ENCODE measurements around the gene CCDC182.

The CCDC182 gene

DNA sequence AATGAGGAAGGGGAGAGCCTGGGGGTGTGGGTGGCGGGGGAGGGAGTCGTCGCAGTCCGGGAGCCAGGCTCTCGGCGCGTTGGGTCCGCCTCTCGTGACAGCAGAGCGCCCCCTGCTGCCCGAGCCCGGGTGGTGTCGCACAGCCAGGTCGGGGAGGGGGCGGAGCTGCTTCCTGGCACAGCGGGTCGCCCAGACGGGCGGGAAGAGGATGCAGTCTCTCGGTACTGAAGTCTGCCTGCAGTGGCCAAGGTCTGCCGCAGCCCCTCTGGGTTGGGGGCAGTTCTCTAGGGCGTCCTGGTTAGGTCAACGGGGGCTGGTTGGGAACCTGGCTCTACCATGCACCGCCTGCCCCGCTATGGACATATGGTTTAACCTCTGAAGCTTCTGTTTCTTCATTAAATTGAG lies 38.2 kb upstream of the CCDC182 start:
- no peak for TF ChIP-seq FOXM1 (IDR thresholded peaks at IDR 0.05; ENCODE audit: borderline replicate concordance, low read depth)
- TF ChIP-seq, protein P1, sequence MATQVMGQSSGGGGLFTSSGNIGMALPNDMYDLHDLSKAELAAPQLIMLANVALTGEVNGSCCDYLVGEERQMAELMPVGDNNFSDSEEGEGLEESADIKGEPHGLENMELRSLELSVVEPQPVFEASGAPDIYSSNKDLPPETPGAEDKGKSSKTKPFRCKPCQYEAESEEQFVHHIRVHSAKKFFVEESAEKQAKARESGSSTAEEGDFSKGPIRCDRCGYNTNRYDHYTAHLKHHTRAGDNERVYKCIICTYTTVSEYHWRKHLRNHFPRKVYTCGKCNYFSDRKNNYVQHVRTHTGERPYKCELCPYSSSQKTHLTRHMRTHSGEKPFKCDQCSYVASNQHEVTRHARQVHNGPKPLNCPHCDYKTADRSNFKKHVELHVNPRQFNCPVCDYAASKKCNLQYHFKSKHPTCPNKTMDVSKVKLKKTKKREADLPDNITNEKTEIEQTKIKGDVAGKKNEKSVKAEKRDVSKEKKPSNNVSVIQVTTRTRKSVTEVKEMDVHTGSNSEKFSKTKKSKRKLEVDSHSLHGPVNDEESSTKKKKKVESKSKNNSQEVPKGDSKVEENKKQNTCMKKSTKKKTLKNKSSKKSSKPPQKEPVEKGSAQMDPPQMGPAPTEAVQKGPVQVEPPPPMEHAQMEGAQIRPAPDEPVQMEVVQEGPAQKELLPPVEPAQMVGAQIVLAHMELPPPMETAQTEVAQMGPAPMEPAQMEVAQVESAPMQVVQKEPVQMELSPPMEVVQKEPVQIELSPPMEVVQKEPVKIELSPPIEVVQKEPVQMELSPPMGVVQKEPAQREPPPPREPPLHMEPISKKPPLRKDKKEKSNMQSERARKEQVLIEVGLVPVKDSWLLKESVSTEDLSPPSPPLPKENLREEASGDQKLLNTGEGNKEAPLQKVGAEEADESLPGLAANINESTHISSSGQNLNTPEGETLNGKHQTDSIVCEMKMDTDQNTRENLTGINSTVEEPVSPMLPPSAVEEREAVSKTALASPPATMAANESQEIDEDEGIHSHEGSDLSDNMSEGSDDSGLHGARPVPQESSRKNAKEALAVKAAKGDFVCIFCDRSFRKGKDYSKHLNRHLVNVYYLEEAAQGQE (IDR thresholded peaks at IDR 0.05; ENCODE audit: low read depth), result no peak
- TF ChIP-seq, protein P2, sequence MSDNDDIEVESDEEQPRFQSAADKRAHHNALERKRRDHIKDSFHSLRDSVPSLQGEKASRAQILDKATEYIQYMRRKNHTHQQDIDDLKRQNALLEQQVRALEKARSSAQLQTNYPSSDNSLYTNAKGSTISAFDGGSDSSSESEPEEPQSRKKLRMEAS (IDR thresholded peaks at IDR 0.05), result peak; percentile 28; the same call in 1 of the 2 replicates
- TF ChIP-seq RAD21 (IDR thresholded peaks at IDR 0.05; ENCODE audit: low read depth), result peak; percentile 75

DNA sequence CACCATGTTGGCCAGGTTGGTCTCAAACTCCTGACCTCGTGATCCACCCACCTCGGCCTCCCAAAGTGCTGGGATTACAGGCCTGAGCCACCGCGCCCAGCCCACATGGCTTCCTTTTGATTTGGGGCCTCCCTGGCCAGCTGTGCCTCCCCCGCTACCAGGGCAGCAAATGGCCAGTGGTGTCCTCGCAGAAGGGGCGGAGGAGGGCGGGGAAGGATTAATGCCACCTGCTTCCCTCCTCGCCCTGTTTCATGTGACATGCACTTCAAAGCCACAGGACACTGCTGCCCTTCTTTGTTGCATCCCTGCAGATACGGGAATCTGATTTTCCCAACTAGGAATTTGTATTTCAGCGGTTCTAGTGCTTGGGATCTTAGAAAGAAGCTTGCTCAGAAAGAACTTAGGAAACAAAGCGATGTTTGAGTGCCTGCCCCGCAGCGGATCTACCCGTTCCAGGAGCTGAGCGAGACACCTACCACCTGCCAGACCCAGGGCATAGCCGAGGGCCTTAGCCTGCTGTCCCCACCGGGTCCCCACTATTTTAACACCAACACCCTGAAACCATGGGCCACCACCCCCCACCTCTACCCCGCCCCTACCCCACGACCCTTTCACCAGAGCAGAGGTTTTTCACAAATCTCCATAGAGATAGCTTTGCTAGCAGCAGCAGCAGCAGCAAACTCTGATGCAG lies 37.7 kb upstream of the CCDC182 start:
- TF ChIP-seq TAF1 (IDR thresholded peaks at IDR 0.05; ENCODE audit: low read depth), result no peak
- TF ChIP-seq, protein P2 (IDR thresholded peaks at IDR 0.05), result 0 out of 2 replicates have a peak, but pooled peaks have one; percentile 19

DNA sequence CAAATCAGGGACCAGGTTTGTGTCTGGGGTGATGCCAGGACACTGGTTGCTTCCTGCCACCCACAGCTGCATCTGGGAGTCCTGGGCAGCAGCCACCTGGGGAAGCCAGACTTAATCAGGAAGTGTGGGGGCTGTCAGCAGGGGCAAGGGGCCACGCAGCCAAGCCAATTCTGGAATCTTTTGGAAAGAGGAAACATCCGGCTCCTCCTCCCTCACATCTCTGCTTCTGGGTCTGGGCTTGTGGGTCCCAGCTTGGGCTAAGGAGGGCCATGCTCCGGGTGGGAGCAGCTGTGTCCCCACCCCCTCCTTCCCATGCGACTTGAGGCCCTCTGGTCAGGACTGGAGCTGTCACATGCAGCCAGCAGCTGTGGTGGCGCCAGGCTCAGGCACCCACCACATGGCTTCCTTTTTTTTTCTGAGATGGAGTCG lies 37.0 kb upstream of the CCDC182 start:
- TF ChIP-seq, protein P3, sequence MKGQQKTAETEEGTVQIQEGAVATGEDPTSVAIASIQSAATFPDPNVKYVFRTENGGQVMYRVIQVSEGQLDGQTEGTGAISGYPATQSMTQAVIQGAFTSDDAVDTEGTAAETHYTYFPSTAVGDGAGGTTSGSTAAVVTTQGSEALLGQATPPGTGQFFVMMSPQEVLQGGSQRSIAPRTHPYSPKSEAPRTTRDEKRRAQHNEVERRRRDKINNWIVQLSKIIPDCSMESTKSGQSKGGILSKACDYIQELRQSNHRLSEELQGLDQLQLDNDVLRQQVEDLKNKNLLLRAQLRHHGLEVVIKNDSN (IDR thresholded peaks at IDR 0.05), result no peak
- TF ChIP-seq NFIC (IDR thresholded peaks at IDR 0.05) (no peak), RAD21 (IDR thresholded peaks at IDR 0.05; ENCODE audit: low read depth) (no peak), CREB1 (IDR thresholded peaks at IDR 0.05; ENCODE audit: low read depth) (no peak), EGR1 (IDR thresholded peaks at IDR 0.05) (no peak)
- TF ChIP-seq, protein P1 (IDR thresholded peaks at IDR 0.05; ENCODE audit: low read depth), result no peak

DNA sequence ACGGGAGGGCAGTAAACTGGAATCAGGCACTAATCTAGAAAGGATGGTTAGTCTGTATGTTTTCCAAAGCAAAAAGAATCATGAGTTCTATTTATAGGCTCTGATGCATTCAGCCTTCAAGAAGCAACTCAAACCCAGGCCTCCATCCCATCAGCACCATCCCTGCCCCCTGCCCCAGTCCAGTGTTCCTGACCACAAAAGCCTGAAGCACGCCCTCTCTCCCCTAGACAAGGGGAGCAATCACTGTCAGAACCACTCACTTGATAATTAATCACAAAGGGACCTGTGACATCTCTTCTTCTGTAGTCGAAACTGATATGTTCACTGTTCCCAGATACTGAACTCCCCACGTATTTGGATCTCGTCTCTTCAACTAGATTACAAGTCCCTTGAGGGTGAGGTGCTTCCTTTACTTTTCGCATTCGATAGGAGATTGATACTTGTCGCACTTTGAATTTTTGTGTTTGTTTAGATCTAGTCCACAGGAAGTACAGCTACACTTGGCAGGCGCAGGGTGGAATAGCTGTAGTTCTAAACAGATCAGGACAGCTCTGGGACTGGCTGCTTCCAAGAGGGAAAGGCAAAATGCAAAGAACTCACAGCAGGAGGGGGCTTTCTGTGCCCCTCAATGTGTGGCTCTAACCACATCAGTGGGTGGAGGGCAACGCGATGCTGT lies 36.4 kb upstream of the CCDC182 start:
- no peak for TF ChIP-seq TAF1 (IDR thresholded peaks at IDR 0.05; ENCODE audit: low read depth)
- TF ChIP-seq NFIC (IDR thresholded peaks at IDR 0.05), result no peak
- TF ChIP-seq TCF12 (IDR thresholded peaks at IDR 0.05; ENCODE audit: low read depth), result no peak
- TF ChIP-seq RAD21 (IDR thresholded peaks at IDR 0.05; ENCODE audit: low read depth), result no peak
- TF ChIP-seq, protein P3 (IDR thresholded peaks at IDR 0.05), result no peak
- TF ChIP-seq, protein P2 (IDR thresholded peaks at IDR 0.05), result no peak
- no peak for TF ChIP-seq EGR1 (IDR thresholded peaks at IDR 0.05)
- TF ChIP-seq CREB1 (IDR thresholded peaks at IDR 0.05; ENCODE audit: low read depth), result no peak
- TF ChIP-seq ZBTB7A (IDR thresholded peaks at IDR 0.05; ENCODE audit: low read depth), result no peak
- TF ChIP-seq, protein P1 (IDR thresholded peaks at IDR 0.05; ENCODE audit: low read depth), result no peak
- no peak for TF ChIP-seq FOXM1 (IDR thresholded peaks at IDR 0.05; ENCODE audit: borderline replicate concordance, low read depth)
- TF ChIP-seq CEBPB (IDR thresholded peaks at IDR 0.05), result no peak
- no peak for TF ChIP-seq EP300 (IDR thresholded peaks at IDR 0.05; ENCODE audit: borderline replicate concordance)
- no peak for TF ChIP-seq YY1 (IDR thresholded peaks at IDR 0.05; ENCODE audit: low read depth)
- no peak for TF ChIP-seq TEAD4 (IDR thresholded peaks at IDR 0.05)
